ENCODE measurements around the gene HDGF. TPM values are rescaled to one million over a fixed set of nuclear protein-coding genes. Genes with fewer than 3 reads are reported as not detected.

HDGF gene
- total RNA-seq, 1 experiment from 2014 or later = 310 TPM

DNA sequence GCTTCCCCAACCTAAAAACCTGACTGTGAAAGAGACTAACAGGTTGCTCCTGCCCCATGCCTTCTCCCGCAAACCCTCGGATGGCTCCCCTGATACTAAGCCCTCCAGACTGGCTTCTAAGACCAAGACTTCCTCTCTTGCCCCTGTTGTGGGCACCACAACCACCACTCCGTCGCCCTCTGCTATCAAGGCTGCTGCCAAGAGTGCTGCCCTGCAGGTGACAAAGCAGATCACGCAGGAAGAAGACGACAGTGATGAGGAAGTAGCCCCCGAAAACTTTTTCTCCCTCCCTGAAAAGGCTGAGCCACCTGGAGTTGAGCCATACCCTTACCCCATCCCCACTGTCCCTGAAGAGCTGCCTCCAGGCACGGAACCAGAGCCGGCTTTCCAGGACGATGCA is 35.2 kb upstream of the HDGF start:
- H3K23ac ChIP-seq (ENCODE audit: insufficient read length, low read depth, low read length) = no peak overlapping the region
- H3K27ac ChIP-seq (ENCODE audit: insufficient read length, low read depth, low read length) = no peak overlapping the region
- H3K79me1 ChIP-seq (ENCODE audit: insufficient read depth, low read depth, low read length, poor library complexity, severe bottlenecking) = peaks cover 2% of the 10 kb centered on the region
- no peak overlapping the region for H2BK120ac ChIP-seq (ENCODE audit: low read depth, low read length, poor library complexity, severe bottlenecking)
- TF ChIP-seq, protein P1, sequence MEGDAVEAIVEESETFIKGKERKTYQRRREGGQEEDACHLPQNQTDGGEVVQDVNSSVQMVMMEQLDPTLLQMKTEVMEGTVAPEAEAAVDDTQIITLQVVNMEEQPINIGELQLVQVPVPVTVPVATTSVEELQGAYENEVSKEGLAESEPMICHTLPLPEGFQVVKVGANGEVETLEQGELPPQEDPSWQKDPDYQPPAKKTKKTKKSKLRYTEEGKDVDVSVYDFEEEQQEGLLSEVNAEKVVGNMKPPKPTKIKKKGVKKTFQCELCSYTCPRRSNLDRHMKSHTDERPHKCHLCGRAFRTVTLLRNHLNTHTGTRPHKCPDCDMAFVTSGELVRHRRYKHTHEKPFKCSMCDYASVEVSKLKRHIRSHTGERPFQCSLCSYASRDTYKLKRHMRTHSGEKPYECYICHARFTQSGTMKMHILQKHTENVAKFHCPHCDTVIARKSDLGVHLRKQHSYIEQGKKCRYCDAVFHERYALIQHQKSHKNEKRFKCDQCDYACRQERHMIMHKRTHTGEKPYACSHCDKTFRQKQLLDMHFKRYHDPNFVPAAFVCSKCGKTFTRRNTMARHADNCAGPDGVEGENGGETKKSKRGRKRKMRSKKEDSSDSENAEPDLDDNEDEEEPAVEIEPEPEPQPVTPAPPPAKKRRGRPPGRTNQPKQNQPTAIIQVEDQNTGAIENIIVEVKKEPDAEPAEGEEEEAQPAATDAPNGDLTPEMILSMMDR (conservative IDR thresholded peaks at IDR 0.05) = no peak
- WGBS (ENCODE audit: extremely low coverage, insufficient read length, low lambda C conversion rate) = no CpG with 5 or more reads among the region's 10 CpGs
- H4K5ac ChIP-seq (ENCODE audit: insufficient read length, low read depth, low read length) = no peak overlapping the region
- 0 out of 2 replicates have a peak, but pooled peaks cover 2% of the 10 kb centered on the region for H3K79me2 ChIP-seq (ENCODE audit: insufficient read depth, low read length)
- H3K27ac Mint-ChIP-seq = no peak overlapping the region
- H3K4me1 ChIP-seq (ENCODE audit: insufficient read depth, low read length) = no peaks in the 10 kb centered on the region
- H4K91ac ChIP-seq (ENCODE audit: insufficient read length, low read depth, low read length) = no peak overlapping the region
- no peak overlapping the region for H2BK20ac ChIP-seq (ENCODE audit: low read depth, low read length, poor library complexity, severe bottlenecking)
- no peak overlapping the region for H3K18ac ChIP-seq (ENCODE audit: insufficient read length, low read depth, low read length)
- no peak overlapping the region for H3K9ac ChIP-seq (ENCODE audit: extremely low read depth, insufficient read length, low read length)
- no peak overlapping the region for H3K4me2 ChIP-seq (ENCODE audit: insufficient read depth, insufficient read length, low read length)
- no peaks in the 10 kb centered on the region for H3K9me3 Mint-ChIP-seq
- H3K4ac ChIP-seq (ENCODE audit: low read depth, low read length) = no peak overlapping the region
- no peak overlapping the region for H2AFZ ChIP-seq (ENCODE audit: low read length)
- no peaks in the 10 kb centered on the region for H3K9me3 ChIP-seq (ENCODE audit: control insufficient read depth, low read depth, low read length)
- H4K20me1 ChIP-seq (ENCODE audit: control insufficient read depth, insufficient read depth, insufficient read length) = peaks cover 2% of the 10 kb centered on the region
- no peak overlapping the region for H2BK12ac ChIP-seq (ENCODE audit: insufficient read length, low read depth, low read length)
- no peaks in the 10 kb centered on the region for H3K27me3 ChIP-seq (ENCODE audit: insufficient read depth, low read length)
- peaks cover 33 to 78% (median 69%) of the 10 kb centered on the region in 3 experiments; a peak in 6 of 7 replicates for H3K36me3 Mint-ChIP-seq (ENCODE audit: insufficient read depth in 1 of 3, low read depth in 3 of 3)
- no peak overlapping the region for H3K4me3 Mint-ChIP-seq
- no peaks in the 10 kb centered on the region for H3K27me3 Mint-ChIP-seq (ENCODE audit: low read depth)
- no peak overlapping the region for H3T11ph ChIP-seq (ENCODE audit: low read length)
- DNase-seq = no peak
- H3K56ac ChIP-seq (ENCODE audit: insufficient read length, low read depth, low read length) = no peak overlapping the region
- H3K4me1 Mint-ChIP-seq = no peaks in the 10 kb centered on the region
- no peak overlapping the region for H2BK15ac ChIP-seq (ENCODE audit: low read depth, low read length)
- no peak overlapping the region for H2BK5ac ChIP-seq (ENCODE audit: insufficient read length, low read length)
- no peak overlapping the region for H2AK5ac ChIP-seq (ENCODE audit: insufficient read length, low read length)
- no peak overlapping the region for H4K8ac ChIP-seq (replicated peaks; ENCODE audit: insufficient read length, low read depth, low read length)
- H3K23me2 ChIP-seq (ENCODE audit: insufficient read length, low read depth, low read length, poor library complexity, severe bottlenecking) = no peaks in the 10 kb centered on the region
- H3K14ac ChIP-seq (ENCODE audit: insufficient read depth, low read length) = no peak overlapping the region
